GM20000 (cell line): Measurements from ENCODE around the gene PPARA.

ENCODE experiments used
- DNase-seq: peaks from one replicate; pipeline ENCODE4 v3.0.0; 2012; ENCODE audit warnings: low spot score
- CTCF ChIP-seq: IDR thresholded peaks from 2 replicates; pipeline ENCODE4 v1.5.1; 2012; ENCODE audit warnings: mild to moderate bottlenecking, control low read depth; ENCODE audit errors: extremely low read depth, missing control alignments

PPARA gene

GRCh38 chr22:46267431-46268279 lies 117.3 kb downstream of the PPARA start, which contains the start of gene TTC38:
Gene TTC38 (plus strand): TSS chr22:46268008. CDS start chr22:46268040, 32 bp downstream.
- peak; percentile 98 for DNase-seq
- TF ChIP-seq CTCF, result no peak

- no peak for TF ChIP-seq CTCF
Measured at GRCh38 chr22:46269564-46269963, 119.2 kb downstream of the PPARA start.

GRCh38 chr22:46272196-46272595 lies 121.9 kb downstream of the PPARA start:
- no peak for DNase-seq
- TF ChIP-seq CTCF, result no peak

More at GRCh38 chr22:46269564-46269963, 119.2 kb downstream of the PPARA start:
- DNase-seq, result no peak

- TF ChIP-seq CTCF, result no peak
- no peak for DNase-seq
Measured at GRCh38 chr22:46272762-46273431, 122.6 kb downstream of the PPARA start.

- no peak for TF ChIP-seq CTCF
- DNase-seq, result no peak
Measured at GRCh38 chr22:46273432-46274148, 123.3 kb downstream of the PPARA start.

GRCh38 chr22:46274381-46274780 lies 124.1 kb downstream of the PPARA start:
- TF ChIP-seq CTCF, result no peak

GRCh38 chr22:46275455-46276122 lies 125.3 kb downstream of the PPARA start:
- no peak for TF ChIP-seq CTCF
- no peak for DNase-seq

More at GRCh38 chr22:46274381-46274780, 124.1 kb downstream of the PPARA start:
- no peak for DNase-seq
